NCI-H345 (cell line): ENCODE results near the gene TPP1.

ENCODE experiments used
- DNase-seq: peaks from one replicate; lab custom pipeline; 2025; lab: John Stamatoyannopoulos, UW

The TPP1 gene

GRCh38 chr11:6619004-6619745 lies at the start of gene TPP1:
TPP1 (minus strand) TSS chr11:6619422; CDS start chr11:6619400, 22 bp downstream.
- DNase-seq: peak; percentile 94

GRCh38 chr11:6667733-6668374 lies 48.6 kb upstream of the TPP1 start:
- DNase-seq: peak; percentile 24

GRCh38 chr11:6666302-6667183 lies 47.3 kb upstream of the TPP1 start:
- no peak for DNase-seq

GRCh38 chr11:6664551-6664950 lies 45.3 kb upstream of the TPP1 start:
- no peak for DNase-seq

GRCh38 chr11:6663794-6664469 lies 44.7 kb upstream of the TPP1 start:
- DNase-seq: no peak

- DNase-seq: no peak
Measured at GRCh38 chr11:6660712-6661111, 41.5 kb upstream of the TPP1 start.

- DNase-seq: no peak
Measured at GRCh38 chr11:6658647-6659046, 39.4 kb upstream of the TPP1 start.

GRCh38 chr11:6657346-6657745 lies 38.1 kb upstream of the TPP1 start:
- DNase-seq: no peak

- DNase-seq: no peak
Measured at GRCh38 chr11:6656936-6657335, 37.7 kb upstream of the TPP1 start.

- no peak for DNase-seq
Measured at GRCh38 chr11:6656584-6656915, 37.3 kb upstream of the TPP1 start.

- peak; percentile 30 for DNase-seq
Measured at GRCh38 chr11:6655790-6656583, 36.8 kb upstream of the TPP1 start, which contains the start of gene DCHS1. DCHS1 (minus strand) TSS chr11:6655809; CDS start chr11:6641613, 14,196 bp downstream.

- DNase-seq: peak; percentile 22
Measured at GRCh38 chr11:6655020-6655789, 36.0 kb upstream of the TPP1 start.

- DNase-seq: no peak
Measured at GRCh38 chr11:6654281-6655019, 35.2 kb upstream of the TPP1 start.

GRCh38 chr11:6653656-6654055 lies 34.4 kb upstream of the TPP1 start:
- no peak for DNase-seq

GRCh38 chr11:6653097-6653496 lies 33.9 kb upstream of the TPP1 start:
- DNase-seq: no peak

- no peak for DNase-seq
Measured at GRCh38 chr11:6652182-6652581, 33.0 kb upstream of the TPP1 start.

GRCh38 chr11:6650980-6651379 lies 31.8 kb upstream of the TPP1 start:
- no peak for DNase-seq

- DNase-seq: no peak
Measured at GRCh38 chr11:6650104-6650503, 30.9 kb upstream of the TPP1 start.

GRCh38 chr11:6648501-6648900 lies 29.3 kb upstream of the TPP1 start:
- DNase-seq: no peak

- no peak for DNase-seq
Measured at GRCh38 chr11:6647836-6648235, 28.6 kb upstream of the TPP1 start.
